Activated CD8-positive, alpha-beta T cell treated with anti-CD3 and anti-CD28 coated beads for 36 hours (primary cell): ENCODE data around the gene OSER1. TPM values are rescaled to one million over a fixed set of nuclear protein-coding genes. Genes with fewer than 3 reads are reported as not detected.
A peak's percentile ranks its signal among the peaks of the same experiment; 100 is the strongest.
"Not testable (repeated sequence)": the region's sequence is repeated elsewhere in the genome, so short reads cannot be mapped to it uniquely, and the experiment has no call there.

Source experiments
- ATAC-seq: fragments of 200-7000 bp; cut with Tn5 transposase; one replicate; pipeline ENCODE4 v1.10.0; 2021; ENCODE audit warnings: mild to moderate bottlenecking, moderate library complexity
- CTCF ChIA-PET: fragments of 350-600 bp; sonication (Branson Sonifier 250); formaldehyde crosslinking; loops from one replicate; lab custom pipeline; 2021; ENCODE audit warnings: antibody characterized with exemption; lab: Charles Lee
- POLR2A ChIA-PET: fragments of 350-600 bp; sonication (Branson Sonifier 250); formaldehyde crosslinking; loops from one replicate; lab custom pipeline; 2021; ENCODE audit warnings: antibody characterized with exemption; lab: Charles Lee
- DNase-seq: peaks from one replicate; pipeline ENCODE4 v3.0.0-alpha.2; 2020
- H3K27ac Mint-ChIP-seq: one replicate; pipeline ENCODE4 v1.8.0; 2021; ENCODE audit warnings: mild to moderate bottlenecking, mixed read lengths
- H3K27me3 Mint-ChIP-seq: one replicate; pipeline ENCODE4 v1.8.0; 2021; ENCODE audit warnings: mixed read lengths
- H3K36me3 Mint-ChIP-seq: one replicate; pipeline ENCODE4 v1.8.0; 2021; ENCODE audit warnings: low read depth, mixed read lengths
- H3K4me1 Mint-ChIP-seq: one replicate; pipeline ENCODE4 v1.8.0; 2021; ENCODE audit warnings: low read depth, mixed read lengths
- H3K4me3 Mint-ChIP-seq: one replicate; pipeline ENCODE4 v1.8.0; 2021; ENCODE audit warnings: mild to moderate bottlenecking, moderate library complexity, mixed read lengths
- H3K9me3 Mint-ChIP-seq: one replicate; pipeline ENCODE4 v1.8.0; 2021; ENCODE audit warnings: mixed read lengths
- CTCF ChIP-seq: fragments of 200-600 bp; IDR thresholded peaks from one replicate; pipeline ENCODE4 v1.8.0; 2022; ENCODE audit warnings: antibody characterized with exemption, mild to moderate bottlenecking
- intact Hi-C: fragments of 100-400 bp; cut with micrococcal nuclease; formaldehyde crosslinking; loops from one replicate; pipeline ENCODE4 v1.10.0; 2022
- total RNA-seq, 2 experiments: library from RNA; stranded (reverse); gene quantifications; one replicate each; pipeline ENCODE4 v1.2.3, GENCODE V29; 2021

The OSER1 gene
- total RNA-seq, 2 experiments from 2014 or later = 20.9 to 23.3 TPM

GRCh38 chr20:44233436-44234016 is 23.0 kb upstream of the OSER1 start:
- Mint-ChIP-seq H3K27ac (no peak overlapping the region), H3K36me3 (no peaks in the 10 kb centered on the region), H3K4me3 (no peak overlapping the region), H3K9me3 (no peaks in the 10 kb centered on the region), H3K4me1 (no peaks in the 10 kb centered on the region), H3K27me3 (no peaks in the 10 kb centered on the region)
- no peak for ATAC-seq
- ChIA-PET CTCF (interaction anchor here (1.1 to 1.9 kb wide), 4 partner anchors 15 to 78 kb away, joined by 3 to 8 read pairs (median 6); partner anchors contain the start of gene FITM2), POLR2A (no interaction called here)
- DNase-seq = no peak
- intact Hi-C loops = no loop called here
- TF ChIP-seq CTCF = no peak

DNA sequence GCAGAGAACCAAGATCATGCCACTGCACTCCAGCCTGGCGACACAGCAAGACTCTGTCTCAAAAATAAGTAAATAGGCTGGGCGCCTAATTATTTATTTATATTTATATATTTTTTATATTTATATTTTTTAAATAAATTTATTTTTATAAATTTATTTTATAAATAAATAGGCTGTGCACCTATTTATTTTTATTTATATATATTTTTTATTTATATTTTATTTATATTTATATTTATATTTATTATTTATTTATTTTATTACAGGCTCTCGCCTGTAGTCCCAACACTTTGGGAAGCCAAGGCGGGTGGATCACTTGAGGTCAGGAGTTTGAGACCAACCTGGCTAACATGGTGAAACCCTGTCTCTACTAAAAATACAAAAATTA is 21.9 kb upstream of the OSER1 start:
- H3K4me3 Mint-ChIP-seq, DNase-seq, H3K4me1 Mint-ChIP-seq, POLR2A ChIA-PET, H3K36me3 Mint-ChIP-seq, H3K27ac Mint-ChIP-seq, intact Hi-C loops, H3K9me3 Mint-ChIP-seq, ATAC-seq, H3K27me3 Mint-ChIP-seq: not testable (repeated sequence)
- CTCF ChIA-PET = interaction anchor here (1.6 to 3.4 kb wide), 2 partner anchors 14 to 79 kb away, joined by 8 to 22 read pairs; partner anchors contain the start of gene FITM2

DNA sequence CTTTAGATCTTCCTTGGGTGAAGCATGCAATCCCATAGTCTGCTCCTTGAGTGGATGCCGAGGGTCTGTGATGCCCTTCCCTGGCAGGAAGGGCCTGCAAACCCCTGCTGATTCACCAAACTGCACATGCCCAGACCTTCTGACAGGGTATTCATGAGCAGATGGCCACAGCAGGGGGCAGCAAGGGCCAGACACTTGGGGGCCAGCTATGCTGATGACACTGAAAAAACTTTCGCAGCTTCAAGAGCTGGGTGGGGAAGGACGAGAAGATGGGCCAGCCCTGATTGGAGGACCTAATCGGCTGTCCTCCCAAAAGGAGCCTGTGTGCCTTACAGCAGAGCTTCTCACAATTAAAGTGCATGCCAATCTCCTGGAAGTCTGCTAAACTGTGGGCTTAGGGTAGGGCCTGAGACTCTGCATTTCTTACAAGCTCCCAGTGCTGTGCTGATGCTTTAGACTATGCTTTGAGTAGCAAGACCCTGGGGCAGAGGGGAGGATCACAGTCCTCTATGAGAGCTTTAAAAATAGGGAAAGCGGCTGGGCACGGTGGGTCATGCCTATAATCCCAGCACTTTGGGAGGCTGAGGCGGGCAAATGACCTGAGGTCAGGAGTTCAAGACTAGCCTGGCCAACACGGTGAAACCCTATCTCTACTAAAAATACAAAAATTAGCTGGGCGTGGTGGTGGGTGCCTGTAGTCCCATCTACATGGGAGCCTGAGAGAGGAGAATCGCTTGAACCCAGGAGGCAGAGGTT is 21.3 kb upstream of the OSER1 start:
- Mint-ChIP-seq H3K27me3 (no peaks in the 10 kb centered on the region), H3K36me3 (no peaks in the 10 kb centered on the region), H3K9me3 (no peaks in the 10 kb centered on the region), H3K4me3 (no peak overlapping the region), H3K4me1 (no peaks in the 10 kb centered on the region), H3K27ac (no peak overlapping the region)
- intact Hi-C loops = no loop called here
- no peak for TF ChIP-seq CTCF
- POLR2A ChIA-PET = no interaction called here
- DNase-seq (no peak), ATAC-seq (peak; percentile 17)
- CTCF ChIA-PET = interaction anchor here (1.6 to 3.4 kb wide), 2 partner anchors 14 to 79 kb away, joined by 8 to 22 read pairs; partner anchors contain the start of gene FITM2

DNA sequence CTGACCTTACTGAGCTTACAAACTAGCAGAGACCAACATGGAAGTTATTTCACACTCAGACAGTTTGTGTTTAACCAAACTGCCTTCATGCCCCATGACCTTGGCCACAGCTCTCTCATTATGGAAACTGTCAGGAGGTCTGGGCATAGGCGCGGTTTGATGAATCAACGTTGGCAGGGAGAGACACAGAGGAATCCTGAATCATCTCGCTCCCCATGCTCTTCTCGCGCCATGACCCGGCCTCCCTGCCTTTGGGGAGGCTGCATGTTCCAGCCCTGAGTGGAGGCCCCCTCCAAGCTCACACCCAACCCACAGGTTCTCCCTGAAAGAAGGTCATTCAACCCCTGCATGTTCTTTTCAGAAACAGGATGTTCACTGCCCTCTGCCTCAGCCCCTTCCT is 20.6 kb upstream of the OSER1 start:
- CTCF ChIA-PET = interaction anchor here (1.6 to 3.4 kb wide), 2 partner anchors 13 to 80 kb away, joined by 6 to 22 read pairs; partner anchors contain the start of gene FITM2
- ATAC-seq = peak; percentile 65
- peak; percentile 34 for DNase-seq

More for the DNA sequence above, 20.6 kb upstream of the OSER1 start:
- no peak for TF ChIP-seq CTCF
- Mint-ChIP-seq H3K27ac (no peak overlapping the region), H3K27me3 (no peaks in the 10 kb centered on the region), H3K36me3 (no peaks in the 10 kb centered on the region), H3K4me3 (no peak overlapping the region), H3K4me1 (no peaks in the 10 kb centered on the region), H3K9me3 (no peaks in the 10 kb centered on the region)
- POLR2A ChIA-PET = no interaction called here
- intact Hi-C loops = no loop called here
